ENCODE measurements around the gene NGFR.
"Not testable (repeated sequence)": the region's sequence is repeated elsewhere in the genome, so short reads cannot be mapped to it uniquely, and the experiment has no call there.

Gene NGFR

GRCh38 chr17:49497148-49498028, 2.3 kb downstream of the NGFR start:
- H3K9ac ChIP-seq (ENCODE audit: low read length in 2 of 2), result peak overlapping the region; percentile 42 to 51
- no peak overlapping the region for H3K27ac ChIP-seq (ENCODE audit: low read length)
- peak overlapping the region; percentile 74 to 75 for H3K4me3 ChIP-seq (ENCODE audit: low read length in 2 of 2)
- peaks cover 31% of the 10 kb centered on the region for H3K4me1 ChIP-seq (ENCODE audit: control insufficient read depth, insufficient read depth, low read length)
- H3K27me3 ChIP-seq (ENCODE audit: control insufficient read depth in 1 of 2, insufficient read depth in 2 of 2, low read length in 2 of 2), result peaks cover 11 to 16% of the 10 kb centered on the region in 2 donors
- no peaks in the 10 kb centered on the region for H3K9me3 ChIP-seq (ENCODE audit: control insufficient read depth in 2 of 2, low read length in 2 of 2)
- H3K36me3 ChIP-seq (ENCODE audit: control insufficient read depth in 2 of 2, insufficient read depth in 2 of 2, low read length in 2 of 2), result no peaks in the 10 kb centered on the region

DNA sequence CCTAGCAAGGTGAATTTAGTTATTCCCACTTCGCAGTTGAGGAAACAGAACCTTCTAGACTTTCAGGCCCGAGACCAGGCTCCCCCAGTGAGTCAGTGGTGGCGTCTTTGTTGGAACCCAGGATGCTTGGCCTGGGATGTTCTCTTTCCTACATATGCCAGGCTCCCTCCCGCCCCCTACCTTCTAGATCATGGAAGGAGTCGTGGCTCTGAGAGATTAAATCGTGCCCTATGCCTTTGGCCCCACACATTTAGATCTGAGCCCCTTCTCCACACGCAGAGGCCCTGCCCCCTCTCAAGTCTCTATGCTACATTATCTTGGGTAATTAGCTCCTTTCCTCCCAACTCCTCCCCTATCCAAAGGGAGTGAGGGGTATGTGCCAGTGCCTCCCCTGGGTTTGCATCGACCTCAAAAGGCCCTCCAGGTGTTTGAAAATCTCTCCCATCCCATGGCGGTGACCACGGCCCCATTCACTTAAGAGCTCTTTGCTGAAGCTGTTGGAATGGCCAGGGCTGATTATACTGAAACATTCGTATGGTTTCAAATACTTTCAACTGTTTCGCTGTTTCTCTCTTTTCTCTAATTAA, 3.0 kb downstream of the NGFR start:
- Histone ChIP-seq H3K9me3 (ENCODE audit: control insufficient read depth in 2 of 2, low read length in 2 of 2) (no peaks in the 10 kb centered on the region), H3K4me3 (ENCODE audit: low read length in 2 of 2) (peak overlapping the region; percentile 74 to 75), H3K36me3 (ENCODE audit: control insufficient read depth in 2 of 2, insufficient read depth in 2 of 2, low read length in 2 of 2) (no peaks in the 10 kb centered on the region), H3K4me1 (ENCODE audit: control insufficient read depth, insufficient read depth, low read length) (peaks cover 31% of the 10 kb centered on the region), H3K27ac (ENCODE audit: low read length) (no peak overlapping the region), H3K9ac (ENCODE audit: low read length in 2 of 2) (peak overlapping the region; percentile 42 to 51), H3K27me3 (ENCODE audit: control insufficient read depth in 1 of 2, insufficient read depth in 2 of 2, low read length in 2 of 2) (peaks cover 11 to 16% of the 10 kb centered on the region in 2 donors)

DNA sequence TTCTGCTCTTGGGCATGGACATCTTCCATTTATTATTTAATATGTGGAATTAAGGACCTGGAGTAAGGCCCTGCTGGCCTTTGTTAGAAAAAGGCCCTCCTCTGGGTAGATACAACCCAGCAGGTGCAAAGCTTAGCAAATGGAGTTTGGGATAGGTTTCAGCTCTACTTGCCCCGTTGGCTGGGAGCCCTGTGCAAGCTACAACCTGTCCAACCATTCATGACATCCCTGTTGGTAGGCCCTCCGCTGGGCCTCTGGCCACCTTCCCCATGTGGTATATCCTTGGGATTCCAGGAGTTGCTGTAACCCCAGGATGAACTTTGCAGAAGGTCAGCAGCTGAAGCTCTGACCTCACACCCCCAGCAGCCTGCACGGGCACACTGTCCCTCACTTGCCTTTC, 6.4 kb downstream of the NGFR start:
- Histone ChIP-seq H3K4me1 (ENCODE audit: control insufficient read depth, insufficient read depth, low read length) (peaks cover 18% of the 10 kb centered on the region), H3K4me3 (ENCODE audit: low read length in 2 of 2) (no peak overlapping the region), H3K9ac (ENCODE audit: low read length in 2 of 2) (no peak overlapping the region), H3K9me3 (ENCODE audit: control insufficient read depth in 2 of 2, low read length in 2 of 2) (no peaks in the 10 kb centered on the region), H3K36me3 (ENCODE audit: control insufficient read depth in 2 of 2, insufficient read depth in 2 of 2, low read length in 2 of 2) (no peaks in the 10 kb centered on the region), H3K27ac (ENCODE audit: low read length) (no peak overlapping the region), H3K27me3 (ENCODE audit: control insufficient read depth in 1 of 2, insufficient read depth in 2 of 2, low read length in 2 of 2) (peaks cover 15 to 23% of the 10 kb centered on the region in 2 donors)

- H3K9me3 ChIP-seq (ENCODE audit: control insufficient read depth in 2 of 2, low read length in 2 of 2), result no peaks in the 10 kb centered on the region
- peaks cover 10% of the 10 kb centered on the region for H3K4me1 ChIP-seq (ENCODE audit: control insufficient read depth, insufficient read depth, low read length)
- H3K27me3 ChIP-seq (ENCODE audit: control insufficient read depth in 1 of 2, insufficient read depth in 2 of 2, low read length in 2 of 2), result peaks cover 15 to 23% of the 10 kb centered on the region in 2 donors
- no peak overlapping the region for H3K9ac ChIP-seq (ENCODE audit: low read length in 2 of 2)
- no peak overlapping the region for H3K4me3 ChIP-seq (ENCODE audit: low read length in 2 of 2)
- H3K36me3 ChIP-seq (ENCODE audit: control insufficient read depth in 2 of 2, insufficient read depth in 2 of 2, low read length in 2 of 2), result no peaks in the 10 kb centered on the region
- no peak overlapping the region for H3K27ac ChIP-seq (ENCODE audit: low read length)
These were observed 7.2 kb downstream of the NGFR start for GRCh38 chr17:49502254-49502653.

- H3K4me1 ChIP-seq (ENCODE audit: control insufficient read depth, insufficient read depth, low read length); H3K36me3 ChIP-seq (ENCODE audit: control insufficient read depth in 2 of 2, insufficient read depth in 2 of 2, low read length in 2 of 2); H3K27ac ChIP-seq (ENCODE audit: low read length); H3K9me3 ChIP-seq (ENCODE audit: control insufficient read depth in 2 of 2, low read length in 2 of 2); H3K9ac ChIP-seq (ENCODE audit: low read length in 2 of 2); H3K4me3 ChIP-seq (ENCODE audit: low read length in 2 of 2): not testable (repeated sequence)
- H3K27me3 ChIP-seq (ENCODE audit: control insufficient read depth in 1 of 2, insufficient read depth in 2 of 2, low read length in 2 of 2), result peaks cover 14 to 23% of the 10 kb centered on the region in 2 donors
These were observed 7.6 kb downstream of the NGFR start for GRCh38 chr17:49502680-49503079.

- H3K9me3 ChIP-seq (ENCODE audit: control insufficient read depth in 2 of 2, low read length in 2 of 2), result no peaks in the 10 kb centered on the region
- H3K27ac ChIP-seq (ENCODE audit: low read length), result no peak overlapping the region
- no peaks in the 10 kb centered on the region for H3K36me3 ChIP-seq (ENCODE audit: control insufficient read depth in 2 of 2, insufficient read depth in 2 of 2, low read length in 2 of 2)
- H3K4me1 ChIP-seq (ENCODE audit: control insufficient read depth, insufficient read depth, low read length), result peaks cover 4% of the 10 kb centered on the region
- no peak overlapping the region for H3K9ac ChIP-seq (ENCODE audit: low read length in 2 of 2)
- H3K4me3 ChIP-seq (ENCODE audit: low read length in 2 of 2), result no peak overlapping the region
- peaks cover 6 to 21% of the 10 kb centered on the region in 2 donors for H3K27me3 ChIP-seq (ENCODE audit: control insufficient read depth in 1 of 2, insufficient read depth in 2 of 2, low read length in 2 of 2)
These were observed 9.3 kb downstream of the NGFR start for GRCh38 chr17:49504369-49504768.

DNA sequence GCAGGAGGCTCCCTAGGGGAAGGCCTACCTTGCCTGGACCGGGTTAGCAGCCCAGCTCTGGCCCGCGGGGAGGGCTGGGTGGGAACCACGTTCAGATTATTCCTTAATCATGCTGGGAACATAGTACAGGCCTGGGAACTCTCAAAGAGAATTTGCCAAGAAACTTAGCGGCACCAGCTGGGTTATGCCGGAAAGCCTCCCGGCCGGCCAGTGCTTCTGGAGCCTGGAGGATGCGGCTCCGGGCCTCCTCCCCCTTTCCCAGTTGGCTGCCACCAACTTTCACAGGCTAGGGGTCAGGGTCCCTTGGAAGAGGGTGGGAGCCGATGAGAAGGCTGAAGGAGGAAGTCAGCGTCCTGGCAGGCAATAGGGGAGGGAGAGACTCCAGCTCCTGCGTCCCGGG, 10.8 kb downstream of the NGFR start:
- no peak overlapping the region for H3K27ac ChIP-seq (ENCODE audit: low read length)
- H3K4me3 ChIP-seq (ENCODE audit: low read length in 2 of 2), result no peak overlapping the region
- H3K9ac ChIP-seq (ENCODE audit: low read length in 2 of 2), result no peak overlapping the region
- H3K4me1 ChIP-seq (ENCODE audit: control insufficient read depth, insufficient read depth, low read length), result peaks cover 8% of the 10 kb centered on the region
- H3K9me3 ChIP-seq (ENCODE audit: control insufficient read depth in 2 of 2, low read length in 2 of 2), result no peaks in the 10 kb centered on the region
- no peaks in the 10 kb centered on the region for H3K36me3 ChIP-seq (ENCODE audit: control insufficient read depth in 2 of 2, insufficient read depth in 2 of 2, low read length in 2 of 2)
- peaks cover 6 to 14% of the 10 kb centered on the region in 2 donors for H3K27me3 ChIP-seq (ENCODE audit: control insufficient read depth in 1 of 2, insufficient read depth in 2 of 2, low read length in 2 of 2)

DNA sequence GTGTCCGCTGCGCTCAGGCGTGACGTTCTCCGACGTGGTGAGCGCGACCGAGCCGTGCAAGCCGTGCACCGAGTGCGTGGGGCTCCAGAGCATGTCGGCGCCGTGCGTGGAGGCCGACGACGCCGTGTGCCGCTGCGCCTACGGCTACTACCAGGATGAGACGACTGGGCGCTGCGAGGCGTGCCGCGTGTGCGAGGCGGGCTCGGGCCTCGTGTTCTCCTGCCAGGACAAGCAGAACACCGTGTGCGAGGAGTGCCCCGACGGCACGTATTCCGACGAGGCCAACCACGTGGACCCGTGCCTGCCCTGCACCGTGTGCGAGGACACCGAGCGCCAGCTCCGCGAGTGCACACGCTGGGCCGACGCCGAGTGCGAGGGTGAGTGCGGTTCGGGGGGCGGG, 11.2 kb downstream of the NGFR start:
- no peak overlapping the region for H3K27ac ChIP-seq (ENCODE audit: low read length)
- H3K36me3 ChIP-seq (ENCODE audit: control insufficient read depth in 2 of 2, insufficient read depth in 2 of 2, low read length in 2 of 2), result no peaks in the 10 kb centered on the region
- peaks cover 6 to 11% of the 10 kb centered on the region in 2 donors for H3K27me3 ChIP-seq (ENCODE audit: control insufficient read depth in 1 of 2, insufficient read depth in 2 of 2, low read length in 2 of 2)
- no peak overlapping the region for H3K9ac ChIP-seq (ENCODE audit: low read length in 2 of 2)
- no peaks in the 10 kb centered on the region for H3K9me3 ChIP-seq (ENCODE audit: control insufficient read depth in 2 of 2, low read length in 2 of 2)
- H3K4me3 ChIP-seq (ENCODE audit: low read length in 2 of 2), result no peak overlapping the region
- peaks cover 8% of the 10 kb centered on the region for H3K4me1 ChIP-seq (ENCODE audit: control insufficient read depth, insufficient read depth, low read length)

DNA sequence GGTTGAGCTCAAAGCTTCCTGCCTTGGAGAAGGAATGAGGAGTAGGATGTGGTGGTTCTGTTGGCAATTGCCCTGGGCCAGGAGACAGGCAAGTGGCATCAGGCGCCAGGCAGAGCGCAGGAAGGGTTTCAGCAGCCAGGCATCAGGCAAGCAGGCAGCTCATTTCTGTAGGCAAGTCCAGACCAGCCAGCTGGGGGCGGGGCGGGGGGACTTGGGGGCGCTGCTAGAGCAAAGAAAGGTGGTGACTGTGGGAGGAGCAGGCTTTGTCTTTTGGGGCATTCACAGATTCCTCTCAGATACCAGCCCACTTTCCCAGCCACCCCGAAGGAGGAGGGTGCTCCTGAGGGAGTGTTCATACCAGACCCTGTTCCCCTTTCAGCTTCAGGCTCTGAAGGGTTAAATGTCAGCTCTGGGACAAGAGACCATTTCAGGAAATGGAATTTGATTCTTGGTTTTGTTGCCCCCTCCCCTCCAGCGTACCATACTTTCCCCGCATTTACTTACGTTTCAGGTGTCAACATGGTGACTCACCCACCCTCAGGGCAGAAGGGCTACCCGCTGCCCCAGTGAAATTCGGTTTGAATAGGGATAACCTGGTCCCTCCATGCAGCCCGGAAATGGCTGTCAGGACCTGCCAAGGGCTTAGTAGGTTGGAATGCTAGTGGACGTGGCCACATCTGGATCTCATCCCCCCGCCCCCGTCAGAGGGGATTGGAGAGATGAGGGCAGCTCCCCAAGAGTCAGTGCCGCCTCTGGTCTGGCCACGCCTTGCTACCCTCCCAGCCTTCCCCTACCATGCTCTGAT, 13.2 kb downstream of the NGFR start:
- no peak overlapping the region for H3K4me3 ChIP-seq (ENCODE audit: low read length in 2 of 2)

DNA sequence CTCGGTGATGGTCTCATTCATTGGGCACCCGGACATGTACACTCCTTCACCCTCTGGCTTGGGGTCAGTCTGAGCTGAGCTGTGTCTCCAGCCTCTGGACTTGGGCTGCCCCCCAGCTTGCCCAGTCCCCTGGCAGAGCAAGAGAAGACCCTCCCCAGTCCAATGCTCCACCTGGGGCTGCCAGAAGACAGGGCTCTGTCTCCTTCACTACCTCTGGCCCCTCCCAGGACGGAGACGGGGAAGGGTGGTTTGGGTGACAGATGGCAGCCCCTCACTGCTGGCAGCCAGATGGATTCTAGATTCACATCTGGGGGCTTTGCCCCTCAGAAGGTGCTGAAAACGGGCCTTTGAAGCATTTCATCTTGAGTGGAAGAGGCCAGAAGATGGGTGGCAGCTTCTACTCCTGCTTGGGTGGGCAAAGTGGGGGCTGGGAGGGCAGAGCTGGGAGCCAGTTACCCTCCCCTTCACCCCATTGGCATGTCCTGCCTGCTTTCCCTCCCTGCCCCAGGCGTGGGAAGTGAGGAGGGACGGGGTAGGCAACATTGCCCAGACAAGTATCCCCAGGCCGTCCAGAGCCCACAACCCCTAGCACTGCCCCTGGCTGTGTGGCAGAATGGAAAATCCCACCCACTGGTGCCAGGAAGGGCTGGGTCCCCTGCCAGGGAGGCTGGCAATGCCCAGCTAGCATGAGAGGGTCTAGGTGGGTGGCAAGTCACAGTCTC, 13.9 kb downstream of the NGFR start:
- Histone ChIP-seq H3K27ac (ENCODE audit: low read length) (no peak overlapping the region), H3K36me3 (ENCODE audit: control insufficient read depth in 2 of 2, insufficient read depth in 2 of 2, low read length in 2 of 2) (no peaks in the 10 kb centered on the region), H3K9me3 (ENCODE audit: control insufficient read depth in 2 of 2, low read length in 2 of 2) (no peaks in the 10 kb centered on the region), H3K27me3 (ENCODE audit: control insufficient read depth in 1 of 2, insufficient read depth in 2 of 2, low read length in 2 of 2) (peaks cover 2 to 3% of the 10 kb centered on the region in 2 donors), H3K4me3 (ENCODE audit: low read length in 2 of 2) (no peak overlapping the region), H3K4me1 (ENCODE audit: control insufficient read depth, insufficient read depth, low read length) (peaks cover 17% of the 10 kb centered on the region), H3K9ac (ENCODE audit: low read length in 2 of 2) (no peak overlapping the region)

More for the DNA sequence above, 13.2 kb downstream of the NGFR start:
- Histone ChIP-seq H3K4me1 (ENCODE audit: control insufficient read depth, insufficient read depth, low read length) (peaks cover 12% of the 10 kb centered on the region), H3K9me3 (ENCODE audit: control insufficient read depth in 2 of 2, low read length in 2 of 2) (no peaks in the 10 kb centered on the region), H3K9ac (ENCODE audit: low read length in 2 of 2) (no peak overlapping the region), H3K27ac (ENCODE audit: low read length) (no peak overlapping the region), H3K27me3 (ENCODE audit: control insufficient read depth in 1 of 2, insufficient read depth in 2 of 2, low read length in 2 of 2) (peaks cover 5 to 6% of the 10 kb centered on the region in 2 donors), H3K36me3 (ENCODE audit: control insufficient read depth in 2 of 2, insufficient read depth in 2 of 2, low read length in 2 of 2) (no peaks in the 10 kb centered on the region)

All from stomach smooth muscle (tissue), 2 donors.